GDM1 (cell line): ENCODE results near the gene KRT76.
"Not testable (repeated sequence)": the region's sequence is repeated elsewhere in the genome, so short reads cannot be mapped to it uniquely, and the experiment has no call there.

Source experiments
- DNase-seq: peaks from one replicate; lab custom pipeline; 2025; lab: John Stamatoyannopoulos, UW

The KRT76 gene

DNA sequence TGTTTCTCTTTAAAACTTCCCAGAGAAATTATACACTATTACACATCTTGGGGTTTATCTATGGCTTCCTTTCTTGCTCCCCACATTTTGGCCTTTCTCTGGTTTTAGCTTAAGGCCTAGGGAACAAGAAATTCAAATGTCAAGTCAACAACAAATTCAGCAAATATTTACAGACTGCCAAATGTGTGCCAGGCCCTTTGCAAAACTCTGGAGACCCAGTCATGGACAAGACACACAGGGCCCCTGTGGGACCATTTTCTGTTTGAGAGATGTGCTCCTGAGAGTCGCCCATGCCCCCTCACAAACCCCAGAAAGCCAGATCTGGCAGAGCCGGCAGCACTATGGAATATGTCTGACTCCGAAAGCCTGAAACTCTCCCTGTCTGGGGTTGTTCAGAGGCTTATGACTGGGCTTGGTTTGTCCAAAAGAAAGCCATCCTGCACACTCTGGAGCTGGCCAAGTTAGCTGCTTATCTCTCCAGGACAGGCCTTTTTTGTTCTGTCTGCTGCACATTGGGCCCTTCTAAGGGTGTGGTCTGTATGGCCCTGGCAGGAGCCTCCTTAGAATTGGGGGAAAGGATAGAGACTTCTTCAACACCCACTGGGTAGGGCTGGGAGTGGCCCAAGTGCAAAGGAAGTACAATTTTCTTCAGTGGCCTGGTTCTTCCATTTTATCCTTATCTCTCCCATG, 19.8 kb upstream of the KRT76 start:
- DNase-seq, result no peak

- no peak for DNase-seq
These were observed 19.3 kb upstream of the KRT76 start for GRCh38 chr12:52796429-52796794.

DNA sequence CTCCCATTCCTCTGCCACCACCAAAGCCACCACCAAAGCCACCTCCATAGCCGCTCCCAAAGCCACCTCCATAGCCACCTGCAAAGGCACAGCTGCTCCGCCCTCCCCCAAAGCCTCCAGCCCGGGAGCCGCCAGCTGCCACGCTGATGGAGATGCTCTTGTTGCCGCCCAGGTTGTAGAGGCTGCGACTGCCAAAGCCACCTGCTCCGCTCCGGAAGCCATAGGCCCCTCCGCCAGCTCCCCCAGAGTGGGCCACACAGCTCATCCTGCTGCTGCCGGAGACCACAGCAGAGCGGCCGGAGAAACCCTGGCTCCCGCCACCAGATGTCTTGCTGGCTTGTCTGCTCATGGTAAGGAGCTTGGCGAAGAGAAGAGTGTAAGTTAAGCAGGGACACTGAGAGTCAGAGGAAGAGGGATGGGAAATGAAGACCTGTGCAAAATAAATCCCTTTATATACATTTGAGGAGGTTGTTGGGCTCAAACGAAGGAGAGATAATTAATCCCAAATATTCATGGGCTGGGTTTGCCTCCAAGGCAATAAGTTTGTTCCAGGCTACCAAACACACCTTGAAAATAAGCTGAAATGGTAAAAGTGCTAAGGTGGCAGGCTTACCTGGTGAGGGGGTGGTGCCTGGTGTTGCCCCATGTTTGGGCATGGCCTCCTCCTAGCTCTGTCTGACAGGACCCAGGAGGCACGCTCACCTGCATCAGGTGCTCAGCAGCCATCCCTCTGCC, 18.7 kb upstream of the KRT76 start, which contains the start of gene KRT3:
Gene KRT3 (minus strand): TSS at position 424 of the 735 bp plus-strand sequence. CDS start 75 bp downstream, at position 349.
- no peak for DNase-seq

GRCh38 chr12:52795332-52795674, 18.2 kb upstream of the KRT76 start:
- not testable (repeated sequence) for DNase-seq

- no peak for DNase-seq
These were observed 17.6 kb upstream of the KRT76 start for GRCh38 chr12:52794479-52795331.

- no peak for DNase-seq
These were observed 15.3 kb upstream of the KRT76 start for GRCh38 chr12:52792185-52793029.

- no peak for DNase-seq
These were observed 14.4 kb upstream of the KRT76 start for GRCh38 chr12:52791271-52792184.

GRCh38 chr12:52790427-52791270, 13.5 kb upstream of the KRT76 start:
- DNase-seq, result no peak

GRCh38 chr12:52789637-52790426, 12.7 kb upstream of the KRT76 start:
- no peak for DNase-seq

DNA sequence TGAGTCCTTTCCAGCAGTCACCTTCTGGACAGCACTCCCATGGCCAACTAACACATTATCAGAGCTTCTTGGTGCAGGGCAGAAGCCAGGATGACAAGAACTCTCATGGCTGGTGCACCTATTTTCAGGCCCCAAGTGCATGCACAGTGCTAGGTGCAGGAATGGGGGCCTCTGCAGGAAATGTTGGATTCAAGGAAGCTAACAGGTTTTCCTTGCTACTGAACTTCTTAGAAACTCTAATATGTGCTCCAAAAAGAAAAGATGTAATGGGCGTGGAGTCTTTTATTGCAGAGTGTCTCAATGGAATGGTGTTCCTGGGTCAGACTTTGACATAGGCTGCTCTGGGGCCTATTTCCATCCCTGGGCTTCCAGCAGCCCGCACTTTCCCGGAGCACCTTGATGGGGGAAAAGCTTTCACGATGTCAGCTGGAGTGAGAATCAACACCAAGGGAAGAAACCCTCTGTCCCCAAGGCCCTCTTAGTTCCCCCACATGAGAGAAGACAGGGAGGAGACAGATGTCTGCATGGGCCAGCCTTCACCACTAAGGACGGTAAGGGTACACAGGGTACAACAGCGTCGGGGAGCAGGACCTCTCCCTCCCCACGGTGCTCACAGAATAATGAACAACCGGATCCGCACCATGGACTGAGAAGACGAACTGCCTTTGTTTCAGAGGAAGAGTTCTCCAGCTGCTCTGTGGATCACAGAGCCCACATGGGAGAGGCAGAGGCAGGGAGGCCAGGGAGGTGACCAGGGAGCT, 11.9 kb upstream of the KRT76 start:
- no peak for DNase-seq

DNA sequence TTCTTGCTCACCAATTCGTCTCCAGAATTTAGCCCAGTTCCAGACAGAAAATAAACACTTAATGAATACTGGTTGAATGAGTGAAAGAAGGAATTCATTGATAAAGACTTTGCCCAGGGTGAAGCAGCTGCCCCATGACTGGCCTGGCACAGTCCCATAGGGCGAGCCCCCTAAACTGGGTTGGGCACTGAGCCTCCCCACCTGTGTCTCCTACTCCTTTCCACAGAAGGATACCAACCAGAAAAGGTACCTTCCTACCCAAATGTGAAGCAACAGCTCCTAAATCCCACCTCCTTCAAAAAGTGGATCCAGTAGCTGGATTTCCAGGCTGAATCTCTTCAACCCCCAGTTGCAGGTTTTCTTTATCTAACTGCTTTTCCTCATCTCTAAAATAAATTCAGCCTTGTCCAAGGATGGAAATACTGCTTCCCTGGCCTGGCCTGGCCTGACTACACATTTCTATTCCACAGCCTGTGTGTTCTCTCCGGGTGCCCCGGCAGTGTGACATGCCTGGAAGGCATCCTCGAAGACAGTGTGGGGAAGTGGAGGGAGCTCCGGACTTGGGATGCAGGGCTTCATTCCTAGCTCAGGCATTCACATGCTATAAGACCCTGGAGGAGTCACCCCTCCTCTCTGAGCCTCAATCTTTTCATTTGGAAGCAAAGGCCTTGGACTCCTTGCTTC, 11.2 kb upstream of the KRT76 start:
- DNase-seq, result no peak

DNA sequence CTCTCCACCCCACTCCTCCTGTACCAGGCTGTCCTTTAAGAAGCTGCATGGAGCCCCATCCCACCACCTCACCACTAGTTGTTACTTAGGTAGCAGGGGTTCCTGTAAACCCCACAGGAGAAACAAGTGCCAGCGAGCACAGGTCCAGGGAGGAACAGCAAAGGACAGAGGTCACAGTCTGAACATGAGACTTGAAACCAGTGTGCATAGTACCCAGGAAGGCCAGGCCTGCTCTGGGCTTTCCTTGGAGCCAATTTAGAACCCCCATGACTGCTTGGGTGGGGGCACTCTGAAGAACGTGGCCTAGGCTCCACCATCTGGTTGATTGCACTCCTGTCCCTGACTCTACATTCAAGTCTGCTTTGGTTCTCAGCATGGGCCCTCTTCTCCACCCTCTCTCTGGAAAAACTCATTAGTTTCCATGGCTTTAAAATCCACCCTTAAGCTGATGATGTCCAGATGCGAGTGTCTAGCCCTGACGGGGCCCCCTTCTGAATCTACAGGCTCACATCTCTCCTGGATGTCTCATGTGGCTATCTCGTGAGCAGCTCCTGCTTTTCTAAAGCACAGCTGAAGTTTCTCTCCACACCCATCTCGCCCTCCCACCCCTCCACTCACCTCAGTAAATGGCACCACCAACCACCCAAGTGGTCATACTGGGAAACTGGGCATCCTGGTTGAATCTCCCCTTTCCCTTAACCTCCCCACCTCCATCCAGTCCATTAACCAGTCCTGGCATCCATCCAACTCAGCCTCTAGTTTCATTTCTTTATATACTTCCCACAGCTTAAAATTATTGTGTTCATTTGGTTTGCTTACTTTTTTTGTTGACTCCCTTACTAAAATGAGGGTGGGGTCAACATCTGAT, 10.4 kb upstream of the KRT76 start:
- DNase-seq, result no peak

DNA sequence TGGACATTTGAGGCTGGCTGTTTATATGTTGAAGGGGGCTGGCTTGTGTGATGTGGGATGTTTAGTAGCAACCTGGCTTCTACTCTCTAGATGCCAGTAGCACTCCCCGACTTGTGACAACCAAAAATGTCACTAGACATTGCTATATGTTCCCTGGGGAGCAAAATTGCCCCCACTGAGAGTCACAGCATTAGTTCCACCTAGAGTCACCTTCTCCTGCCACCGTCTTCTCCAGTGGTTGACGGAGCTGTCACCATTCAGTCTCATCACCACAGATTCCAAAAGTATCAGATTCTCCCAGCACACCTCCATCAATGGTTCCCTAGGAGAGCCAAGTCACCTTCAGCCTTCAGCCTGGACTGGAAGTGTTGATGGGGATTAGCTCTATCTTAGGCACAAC, 7.8 kb upstream of the KRT76 start:
- DNase-seq, result no peak

DNA sequence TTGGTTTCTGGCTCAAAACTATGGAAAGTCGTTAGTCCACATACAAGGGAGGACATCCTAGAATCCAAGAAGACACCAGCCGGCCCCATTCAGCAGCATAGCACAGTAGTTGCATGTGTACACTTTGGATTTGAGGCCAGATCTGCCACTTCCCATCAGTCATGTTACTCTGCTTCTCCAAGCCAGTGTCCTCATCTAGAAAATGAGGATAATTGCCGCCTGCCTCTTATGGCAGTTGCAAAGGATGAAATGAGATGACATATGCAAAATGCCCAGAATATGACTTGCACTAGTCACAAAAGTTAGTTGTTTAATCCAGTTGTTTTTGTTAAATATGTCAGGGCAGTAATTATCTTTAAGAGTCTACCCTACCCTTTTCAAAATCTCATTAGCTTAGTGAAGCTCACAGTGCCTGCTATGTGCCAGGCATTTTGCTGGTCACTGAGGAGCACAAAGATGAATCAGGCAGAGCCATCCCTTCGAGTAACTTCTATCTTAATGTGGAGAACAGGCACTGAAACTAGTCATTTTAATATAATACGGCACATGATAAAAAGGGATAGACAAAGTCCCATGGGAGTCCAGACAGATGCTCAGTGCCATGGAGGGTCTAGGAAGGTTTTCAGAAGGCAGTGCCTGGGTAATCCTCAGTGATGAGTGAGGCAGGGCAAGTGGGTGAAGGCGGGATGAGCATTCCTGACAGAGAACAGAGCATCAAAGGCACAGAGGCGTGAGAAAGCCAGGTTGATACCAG, 6.6 kb upstream of the KRT76 start:
- no peak for DNase-seq

DNA sequence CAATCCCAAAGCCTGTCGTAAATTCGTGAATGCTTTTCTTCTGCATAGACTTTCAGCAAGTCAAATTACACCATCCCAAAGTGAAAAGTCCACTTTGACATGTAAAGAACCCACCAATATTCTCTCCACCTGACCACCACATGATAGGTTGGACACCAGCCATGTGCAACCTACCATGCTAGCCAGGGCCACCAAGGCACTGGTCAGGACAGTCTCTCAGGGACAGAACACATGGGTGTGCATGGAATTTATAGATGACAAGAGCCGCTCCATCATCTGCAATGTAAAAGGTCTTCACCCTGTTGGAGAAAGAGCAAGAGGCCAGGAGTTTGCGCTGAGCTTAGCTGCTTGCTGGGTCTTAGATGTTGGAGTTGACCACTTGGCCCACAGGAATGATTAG, 5.4 kb upstream of the KRT76 start:
- no peak for DNase-seq
